Upper lobe of left lung (tissue), 4 donors: ENCODE results near the gene TLN1.

Experiments used
- CTCF ChIP-seq, 6 experiments: fragments of 450-650 bp in 4 of 6; fragments of 200-600 bp in 2 of 6; sonication (generic) in 2 of 6; IDR thresholded peaks; one replicate each; pipeline ENCODE4 v1.5.1; 2016 to 2019; ENCODE audit warnings: antibody characterized with exemption in 6 of 6
- EP300 ChIP-seq, 4 donors: sonication (generic); formaldehyde crosslinking; IDR thresholded peaks; one replicate each; pipeline ENCODE4 v1.5.1; 2017; ENCODE audit warnings: antibody characterized with exemption in 4 of 4, control low read depth in 2 of 4

DNA sequence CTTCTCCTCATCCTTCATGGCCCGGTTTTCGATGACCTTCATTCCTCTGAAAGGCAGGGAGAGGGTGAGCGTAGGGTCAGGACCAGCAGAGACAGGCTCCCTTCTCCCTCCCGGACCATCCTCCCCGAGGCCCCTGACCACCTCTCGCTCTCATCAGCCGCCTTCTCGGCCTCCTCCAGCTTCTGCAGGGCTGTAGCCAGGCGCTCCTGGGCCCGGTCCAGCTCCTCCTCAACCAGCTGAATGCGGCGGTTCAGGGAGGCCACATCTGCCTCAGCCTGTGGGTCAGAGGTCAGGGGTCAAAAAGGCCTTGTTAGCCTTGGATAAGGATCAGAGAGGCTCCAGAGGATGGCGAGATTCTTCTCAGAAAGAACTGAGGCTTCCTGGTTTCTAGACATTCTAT is 46.5 kb downstream of the TLN1 start:
- TF ChIP-seq CTCF (IDR thresholded peaks at IDR 0.05) (no peak), EP300 (IDR thresholded peaks at IDR 0.05) (no peak)
